Tibial nerve (tissue), 4 donors: ENCODE data around the gene NAIF1. TPM values are rescaled to one million over a fixed set of nuclear protein-coding genes. Genes with fewer than 3 reads are reported as not detected.
"Not testable (repeated sequence)": the region's sequence is repeated elsewhere in the genome, so short reads cannot be mapped to it uniquely, and the experiment has no call there.

ENCODE experiments used
- DNase-seq, 2 donors: peaks; one replicate each; pipeline ENCODE4 v3.0.0-alpha.2; 2019; ENCODE audit warnings: low spot score in 2 of 2
- H3K27ac ChIP-seq, 4 donors: fragments of 200-600 bp; sonication (generic) in 3 of 4; one replicate each; pipeline ENCODE4 v1.5.1; 2017 to 2019; ENCODE audit warnings: mild to moderate bottlenecking in 1 of 4
- H3K27me3 ChIP-seq, 2 donors: fragments of 200-600 bp; sonication (generic) in 1 of 2; one replicate each; pipeline versions ENCODE4 v1.5.1 to v1.6.0; 2017 to 2019
- H3K36me3 ChIP-seq, 3 donors: fragments of 200-600 bp; sonication (generic); one replicate each; pipeline ENCODE4 v1.5.1; 2018 to 2019
- H3K4me1 ChIP-seq, 4 donors: fragments of 200-600 bp; sonication (generic) in 3 of 4; one replicate each; pipeline ENCODE4 v1.5.1; 2017 to 2019
- H3K4me3 ChIP-seq, 4 donors: fragments of 200-600 bp; sonication (generic) in 3 of 4; one replicate each; pipeline ENCODE4 v1.5.1; 2017 to 2019; ENCODE audit warnings: mild to moderate bottlenecking in 1 of 4, moderate library complexity in 1 of 4
- H3K9me3 ChIP-seq, 4 donors: fragments of 200-600 bp; sonication (generic) in 3 of 4; one replicate each; pipeline ENCODE4 v1.5.1; 2017 to 2019
- EP300 ChIP-seq, 2 donors: sonication (generic); formaldehyde crosslinking; IDR thresholded peaks; one replicate each; pipeline ENCODE4 v1.6.1; 2017; ENCODE audit warnings: antibody characterized with exemption in 2 of 2, mild to moderate bottlenecking in 1 of 2
- POLR2A ChIP-seq, 2 donors: fragments of 450-650 bp; IDR thresholded peaks; one replicate each; pipeline ENCODE4 v1.6.1; 2017; ENCODE audit warnings: antibody characterized with exemption in 2 of 2, mild to moderate bottlenecking in 2 of 2, moderate library complexity in 2 of 2
- WGBS, 2 donors: methylation state at CpG; one replicate each; pipeline ENCODE4 v1.1.5; 2018; 5-methylcytosine and 5-hydroxymethylcytosine counted together
- total RNA-seq, 4 donors: library from RNA; depleted of rRNA; stranded (reverse); fragments of >200 nt; gene quantifications; one replicate each; pipeline ENCODE4 v1.1.0, GENCODE V29; 2016
- TF ChIP-seq, protein P1 (sequence below), 5 experiments: fragments of 200-600 bp in 3 of 5; fragments of 450-650 bp in 2 of 5; sonication (generic) in 3 of 5; IDR thresholded peaks; one replicate each; pipeline ENCODE4 v1.5.1; 2016 to 2019; ENCODE audit warnings: antibody characterized with exemption in 5 of 5, mild to moderate bottlenecking in 3 of 5, moderate library complexity in 2 of 5

The NAIF1 gene
- total RNA-seq, 4 donors from 2014 or later = 5.4 to 11.2 (median 8.1) TPM

DNA sequence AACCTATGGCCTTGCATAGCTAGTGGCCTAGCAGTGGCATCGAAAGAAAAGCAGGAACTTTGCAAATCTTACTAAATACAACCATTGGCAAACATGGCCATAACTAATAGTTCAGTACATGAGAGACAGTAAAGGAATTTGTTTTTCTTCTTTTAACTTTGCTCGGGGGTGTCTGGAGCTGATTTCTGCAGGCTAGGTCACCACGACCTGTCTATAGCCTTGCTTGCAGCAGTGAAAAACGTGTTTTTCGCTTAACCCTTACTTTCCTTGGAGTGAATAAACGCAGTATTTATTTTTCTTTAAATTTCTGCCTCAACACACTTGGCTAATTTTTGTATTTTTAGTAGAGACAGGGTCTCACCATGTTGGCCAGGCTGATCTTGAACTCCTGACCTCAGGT lies 19.9 kb downstream of the NAIF1 start:
- WGBS, 2 donors = 65 to 72% methylated on average over 6 of the region's 6 CpGs

DNA sequence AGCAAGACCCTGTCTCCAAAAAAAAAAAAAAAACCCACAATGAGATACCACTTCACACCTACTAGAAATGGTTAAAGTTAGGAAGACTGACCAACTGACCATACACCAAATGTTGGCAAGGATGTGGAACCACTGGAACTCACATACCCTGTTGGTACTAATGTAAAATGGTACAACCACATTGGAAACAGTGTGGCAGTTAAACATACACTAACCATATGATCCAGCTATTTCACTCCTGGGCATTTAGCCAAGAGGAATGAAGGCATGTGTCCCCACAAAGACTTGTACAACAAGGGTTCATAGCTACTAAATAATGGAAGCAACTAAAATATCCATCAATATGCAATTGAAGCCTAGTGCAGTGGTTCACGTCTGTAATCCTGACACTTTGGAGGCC lies 21.3 kb downstream of the NAIF1 start:
- Histone ChIP-seq H3K27me3 (no peaks in the 10 kb centered on the region), H3K36me3 (no peaks in the 10 kb centered on the region), H3K27ac (no peak overlapping the region), H3K9me3 (no peaks in the 10 kb centered on the region), H3K4me3 (no peak overlapping the region), H3K4me1 (peaks cover 0 to 30% (median 4%) of the 10 kb centered on the region in 4 donors)
- TF ChIP-seq POLR2A (IDR thresholded peaks at IDR 0.05) (no peak), EP300 (IDR thresholded peaks at IDR 0.05) (no peak)
- TF ChIP-seq, protein P1, sequence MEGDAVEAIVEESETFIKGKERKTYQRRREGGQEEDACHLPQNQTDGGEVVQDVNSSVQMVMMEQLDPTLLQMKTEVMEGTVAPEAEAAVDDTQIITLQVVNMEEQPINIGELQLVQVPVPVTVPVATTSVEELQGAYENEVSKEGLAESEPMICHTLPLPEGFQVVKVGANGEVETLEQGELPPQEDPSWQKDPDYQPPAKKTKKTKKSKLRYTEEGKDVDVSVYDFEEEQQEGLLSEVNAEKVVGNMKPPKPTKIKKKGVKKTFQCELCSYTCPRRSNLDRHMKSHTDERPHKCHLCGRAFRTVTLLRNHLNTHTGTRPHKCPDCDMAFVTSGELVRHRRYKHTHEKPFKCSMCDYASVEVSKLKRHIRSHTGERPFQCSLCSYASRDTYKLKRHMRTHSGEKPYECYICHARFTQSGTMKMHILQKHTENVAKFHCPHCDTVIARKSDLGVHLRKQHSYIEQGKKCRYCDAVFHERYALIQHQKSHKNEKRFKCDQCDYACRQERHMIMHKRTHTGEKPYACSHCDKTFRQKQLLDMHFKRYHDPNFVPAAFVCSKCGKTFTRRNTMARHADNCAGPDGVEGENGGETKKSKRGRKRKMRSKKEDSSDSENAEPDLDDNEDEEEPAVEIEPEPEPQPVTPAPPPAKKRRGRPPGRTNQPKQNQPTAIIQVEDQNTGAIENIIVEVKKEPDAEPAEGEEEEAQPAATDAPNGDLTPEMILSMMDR (IDR thresholded peaks at IDR 0.05) = no peak
- WGBS, 2 donors = 37% methylated on average over 1 of the region's 1 CpG
- no peak for DNase-seq

More for the DNA sequence above, 19.9 kb downstream of the NAIF1 start:
- Histone ChIP-seq H3K4me1 (peaks cover 0 to 30% (median 4%) of the 10 kb centered on the region in 4 donors), H3K9me3 (no peaks in the 10 kb centered on the region), H3K27me3 (no peaks in the 10 kb centered on the region), H3K27ac (no peak overlapping the region), H3K4me3 (no peak overlapping the region), H3K36me3 (no peaks in the 10 kb centered on the region)
- no peak for DNase-seq
- TF ChIP-seq POLR2A (IDR thresholded peaks at IDR 0.05) = no peak
- TF ChIP-seq EP300 (IDR thresholded peaks at IDR 0.05) = no peak

DNA sequence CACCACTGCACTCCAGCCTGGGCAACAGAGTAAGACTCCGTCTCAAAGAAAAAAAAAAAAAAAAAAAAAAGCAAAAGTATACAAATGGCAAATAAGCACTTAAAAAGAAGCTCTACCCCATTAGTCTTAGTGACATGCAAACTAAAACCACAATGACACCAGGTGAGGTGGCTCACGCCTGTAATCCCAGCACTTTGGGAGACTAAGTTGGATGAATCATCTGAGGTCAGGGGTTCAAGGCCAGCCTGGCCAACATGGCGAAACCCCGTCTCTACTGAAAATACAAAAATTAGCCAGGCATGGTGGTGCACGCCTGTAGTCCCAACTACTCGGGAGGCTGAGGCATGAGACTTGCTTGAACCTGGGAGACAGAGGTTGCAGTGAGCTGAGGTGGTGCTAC lies 21.7 kb downstream of the NAIF1 start:
- not testable (repeated sequence) for H3K36me3 ChIP-seq, H3K9me3 ChIP-seq, DNase-seq, H3K27me3 ChIP-seq, H3K27ac ChIP-seq, H3K4me3 ChIP-seq
- peaks cover 0 to 26% (median 4%) of the 10 kb centered on the region in 4 donors for H3K4me1 ChIP-seq
- 93 to 97% methylated on average over 6 of the region's 6 CpGs for WGBS, 2 donors

GRCh38 chr9:128043467-128043868 lies 23.7 kb downstream of the NAIF1 start:
- TF ChIP-seq, protein P1 (IDR thresholded peaks at IDR 0.05) = no peak
- TF ChIP-seq POLR2A (IDR thresholded peaks at IDR 0.05) = no peak
- peak; percentile 19 to 52 for TF ChIP-seq EP300 (IDR thresholded peaks at IDR 0.05)
- H3K4me3 ChIP-seq = no peak overlapping the region
- H3K4me1 ChIP-seq = peaks cover 0 to 18% (median 4%) of the 10 kb centered on the region in 4 donors
- H3K9me3 ChIP-seq = no peaks in the 10 kb centered on the region
- peak overlapping the region in 2 of 4 donors; percentile 19 to 76 for H3K27ac ChIP-seq
- DNase-seq = no peak
- no peaks in the 10 kb centered on the region for H3K36me3 ChIP-seq
- no peaks in the 10 kb centered on the region for H3K27me3 ChIP-seq
- 16 to 42% methylated on average over 6 of the region's 7 CpGs for WGBS, 2 donors

- 66 to 67% methylated on average over 7 of the region's 7 CpGs for WGBS, 2 donors
Measured at GRCh38 chr9:128042043-128042442, 25.1 kb downstream of the NAIF1 start.

GRCh38 chr9:128040783-128041182 lies 26.3 kb downstream of the NAIF1 start:
- not testable (repeated sequence) for H3K27ac ChIP-seq, H3K36me3 ChIP-seq, H3K27me3 ChIP-seq, H3K4me3 ChIP-seq, DNase-seq, H3K9me3 ChIP-seq
- WGBS, 2 donors = 52 to 81% methylated on average over 3 of the region's 3 CpGs
- H3K4me1 ChIP-seq = peaks cover 0 to 12% (median 4%) of the 10 kb centered on the region in 4 donors

More at GRCh38 chr9:128042043-128042442, 25.1 kb downstream of the NAIF1 start:
- DNase-seq = no peak
- Histone ChIP-seq H3K4me1 (peaks cover 0 to 15% (median 4%) of the 10 kb centered on the region in 4 donors), H3K36me3 (no peaks in the 10 kb centered on the region), H3K4me3 (no peak overlapping the region), H3K27ac (no peak overlapping the region), H3K27me3 (no peaks in the 10 kb centered on the region), H3K9me3 (no peaks in the 10 kb centered on the region)
- TF ChIP-seq, protein P1 (IDR thresholded peaks at IDR 0.05) = no peak
- no peak for TF ChIP-seq EP300 (IDR thresholded peaks at IDR 0.05)
- no peak for TF ChIP-seq POLR2A (IDR thresholded peaks at IDR 0.05)

- not testable (repeated sequence) for H3K27ac ChIP-seq, H3K9me3 ChIP-seq, H3K36me3 ChIP-seq, DNase-seq, H3K27me3 ChIP-seq, H3K4me1 ChIP-seq, H3K4me3 ChIP-seq
- WGBS, 2 donors = 71 to 86% methylated on average over 3 of the region's 3 CpGs
Measured at GRCh38 chr9:128036522-128036921, 30.6 kb downstream of the NAIF1 start.
